ENCODE data around the gene GMPPA.
A peak's percentile ranks its signal among the peaks of the same experiment; 100 is the strongest.

Gene GMPPA

GRCh38 chr2:219492575-219492974, 6.1 kb upstream of the GMPPA start:
- Histone ChIP-seq H3K27ac (ENCODE audit: low read depth, low read length) (no peak overlapping the region), H3K4me1 (ENCODE audit: control insufficient read depth, insufficient read depth, low read length) (peaks cover 10% of the 10 kb centered on the region), H3K9ac (ENCODE audit: low read length) (no peak overlapping the region), H3K4me3 (ENCODE audit: low read length) (no peak overlapping the region), H3K27me3 (ENCODE audit: control insufficient read depth, insufficient read depth, low read length) (peaks cover 16% of the 10 kb centered on the region), H3K36me3 (ENCODE audit: control insufficient read depth, insufficient read depth, low read length) (no peaks in the 10 kb centered on the region)

GRCh38 chr2:219493086-219493485, 5.6 kb upstream of the GMPPA start:
- H3K36me3 ChIP-seq (ENCODE audit: control insufficient read depth, insufficient read depth, low read length), result no peaks in the 10 kb centered on the region
- no peak overlapping the region for H3K27ac ChIP-seq (ENCODE audit: low read depth, low read length)
- peaks cover 10% of the 10 kb centered on the region for H3K4me1 ChIP-seq (ENCODE audit: control insufficient read depth, insufficient read depth, low read length)

GRCh38 chr2:219494952-219495530, 3.6 kb upstream of the GMPPA start:
- H3K36me3 ChIP-seq (ENCODE audit: control insufficient read depth, insufficient read depth, low read length), result no peaks in the 10 kb centered on the region
- H3K4me1 ChIP-seq (ENCODE audit: control insufficient read depth, insufficient read depth, low read length), result peaks cover 12% of the 10 kb centered on the region
- no peak overlapping the region for H3K9ac ChIP-seq (ENCODE audit: low read length)
- peak overlapping the region; percentile 91 for H3K27ac ChIP-seq (ENCODE audit: low read depth, low read length)
- peaks cover 17% of the 10 kb centered on the region for H3K27me3 ChIP-seq (ENCODE audit: control insufficient read depth, insufficient read depth, low read length)
- H3K4me3 ChIP-seq (ENCODE audit: low read length), result no peak overlapping the region

More at GRCh38 chr2:219493086-219493485, 5.6 kb upstream of the GMPPA start:
- H3K27me3 ChIP-seq (ENCODE audit: control insufficient read depth, insufficient read depth, low read length), result peaks cover 17% of the 10 kb centered on the region
- no peak overlapping the region for H3K9ac ChIP-seq (ENCODE audit: low read length)
- no peak overlapping the region for H3K4me3 ChIP-seq (ENCODE audit: low read length)

GRCh38 chr2:219495531-219496122, 3.1 kb upstream of the GMPPA start:
- Histone ChIP-seq H3K4me3 (ENCODE audit: low read length) (peak overlapping the region; percentile 20), H3K27me3 (ENCODE audit: control insufficient read depth, insufficient read depth, low read length) (peaks cover 17% of the 10 kb centered on the region), H3K9ac (ENCODE audit: low read length) (no peak overlapping the region), H3K4me1 (ENCODE audit: control insufficient read depth, insufficient read depth, low read length) (peaks cover 12% of the 10 kb centered on the region), H3K36me3 (ENCODE audit: control insufficient read depth, insufficient read depth, low read length) (no peaks in the 10 kb centered on the region), H3K27ac (ENCODE audit: low read depth, low read length) (peak overlapping the region; percentile 91)

DNA sequence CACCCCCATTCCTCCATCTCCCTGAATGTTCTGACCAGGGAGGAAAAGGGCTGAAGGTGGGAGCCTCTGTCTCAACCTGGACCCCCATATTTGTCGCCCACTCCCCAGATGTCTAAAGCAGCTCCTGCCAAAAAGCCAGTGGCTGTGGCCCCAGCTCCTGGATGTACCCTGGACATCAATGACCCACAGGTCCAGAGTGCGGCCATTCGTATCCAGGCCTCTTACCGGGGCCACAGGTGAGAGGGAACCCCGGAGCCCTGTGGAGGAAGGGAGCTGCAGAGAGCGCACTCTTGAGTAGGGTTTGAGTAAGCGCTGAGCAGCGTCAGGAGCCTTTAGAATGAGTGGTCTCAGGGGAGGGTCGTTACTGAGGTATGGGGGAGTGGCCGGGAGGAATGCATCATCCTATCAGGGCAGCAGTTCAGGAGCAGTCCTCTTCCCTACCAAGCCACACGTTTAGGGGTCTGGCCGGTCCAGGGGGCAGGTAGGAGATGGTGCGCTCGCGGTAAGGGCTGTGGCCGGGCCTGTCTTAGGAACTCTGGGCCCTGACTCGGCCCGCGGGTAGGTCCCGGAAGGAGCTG, 2.4 kb upstream of the GMPPA start:
- Histone ChIP-seq H3K4me1 (ENCODE audit: control insufficient read depth, insufficient read depth, low read length) (peaks cover 12% of the 10 kb centered on the region), H3K9ac (ENCODE audit: low read length) (no peak overlapping the region), H3K36me3 (ENCODE audit: control insufficient read depth, insufficient read depth, low read length) (no peaks in the 10 kb centered on the region), H3K27me3 (ENCODE audit: control insufficient read depth, insufficient read depth, low read length) (peaks cover 17% of the 10 kb centered on the region), H3K27ac (ENCODE audit: low read depth, low read length) (peak overlapping the region; percentile 91), H3K4me3 (ENCODE audit: low read length) (peak overlapping the region; percentile 75)

- Histone ChIP-seq H3K9ac (ENCODE audit: low read length) (peak overlapping the region; percentile 53), H3K36me3 (ENCODE audit: control insufficient read depth, insufficient read depth, low read length) (peaks cover 3% of the 10 kb centered on the region), H3K4me3 (ENCODE audit: low read length) (peak overlapping the region; percentile 75), H3K27ac (ENCODE audit: low read depth, low read length) (peak overlapping the region; percentile 91), H3K4me1 (ENCODE audit: control insufficient read depth, insufficient read depth, low read length) (peaks cover 12% of the 10 kb centered on the region), H3K27me3 (ENCODE audit: control insufficient read depth, insufficient read depth, low read length) (peaks cover 17% of the 10 kb centered on the region)
These were observed 1.7 kb upstream of the GMPPA start for GRCh38 chr2:219496825-219497494.

- Histone ChIP-seq H3K27ac (ENCODE audit: low read depth, low read length) (peak overlapping the region; percentile 91), H3K27me3 (ENCODE audit: control insufficient read depth, insufficient read depth, low read length) (peaks cover 17% of the 10 kb centered on the region), H3K4me1 (ENCODE audit: control insufficient read depth, insufficient read depth, low read length) (peaks cover 12% of the 10 kb centered on the region), H3K4me3 (ENCODE audit: low read length) (peak overlapping the region; percentile 75), H3K36me3 (ENCODE audit: control insufficient read depth, insufficient read depth, low read length) (peaks cover 7% of the 10 kb centered on the region), H3K9ac (ENCODE audit: low read length) (peak overlapping the region; percentile 69)
These were observed 1.0 kb upstream of the GMPPA start for GRCh38 chr2:219497495-219498279.

DNA sequence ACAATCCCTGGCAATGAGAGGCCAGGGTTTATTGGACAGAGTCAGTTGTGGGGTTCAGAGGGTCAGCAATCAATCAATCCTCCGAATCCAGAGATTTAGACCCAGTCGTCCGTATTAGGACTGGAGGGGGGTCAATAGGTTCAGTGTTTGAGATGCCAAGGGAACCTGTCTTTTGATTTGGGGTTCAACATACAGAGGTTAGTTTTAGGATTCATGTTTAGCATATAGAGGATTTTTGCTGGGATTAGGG, 292 bp downstream of the GMPPA start:
- peaks cover 17% of the 10 kb centered on the region for H3K27me3 ChIP-seq (ENCODE audit: control insufficient read depth, insufficient read depth, low read length)
- H3K9ac ChIP-seq (ENCODE audit: low read length), result peak overlapping the region; percentile 55
- peak overlapping the region; percentile 75 for H3K4me3 ChIP-seq (ENCODE audit: low read length)
- H3K36me3 ChIP-seq (ENCODE audit: control insufficient read depth, insufficient read depth, low read length), result peaks cover 9% of the 10 kb centered on the region
- peak overlapping the region; percentile 91 for H3K27ac ChIP-seq (ENCODE audit: low read depth, low read length)
- peaks cover 12% of the 10 kb centered on the region for H3K4me1 ChIP-seq (ENCODE audit: control insufficient read depth, insufficient read depth, low read length)

DNA sequence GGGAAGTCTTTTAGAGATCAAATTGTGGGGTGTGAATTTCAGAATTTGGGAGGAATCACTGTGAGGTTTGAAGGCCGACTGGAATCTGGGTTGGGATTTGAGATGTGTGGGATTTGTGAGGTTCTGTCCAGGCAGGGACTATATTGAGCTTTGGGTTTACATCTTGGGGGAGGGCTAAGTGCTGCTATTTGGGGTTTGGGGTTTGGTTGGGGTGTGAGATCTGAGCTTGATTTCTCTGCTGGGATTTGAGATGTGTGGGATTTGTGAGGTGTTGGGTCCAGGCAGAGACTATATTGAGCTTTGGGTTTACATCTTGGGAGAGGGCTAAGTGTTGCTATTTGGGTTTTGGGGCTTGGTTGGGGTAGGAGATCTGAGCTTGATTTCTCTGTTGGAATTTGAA, 864 bp downstream of the GMPPA start:
- H3K4me1 ChIP-seq (ENCODE audit: control insufficient read depth, insufficient read depth, low read length), result peaks cover 12% of the 10 kb centered on the region
- no peak overlapping the region for H3K4me3 ChIP-seq (ENCODE audit: low read length)
- peaks cover 15% of the 10 kb centered on the region for H3K27me3 ChIP-seq (ENCODE audit: control insufficient read depth, insufficient read depth, low read length)
- H3K9ac ChIP-seq (ENCODE audit: low read length), result no peak overlapping the region
- H3K36me3 ChIP-seq (ENCODE audit: control insufficient read depth, insufficient read depth, low read length), result peaks cover 13% of the 10 kb centered on the region
- H3K27ac ChIP-seq (ENCODE audit: low read depth, low read length), result no peak overlapping the region

- Histone ChIP-seq H3K36me3 (ENCODE audit: control insufficient read depth, insufficient read depth, low read length) (peaks cover 13% of the 10 kb centered on the region), H3K4me3 (ENCODE audit: low read length) (no peak overlapping the region), H3K9ac (ENCODE audit: low read length) (no peak overlapping the region), H3K27ac (ENCODE audit: low read depth, low read length) (no peak overlapping the region), H3K4me1 (ENCODE audit: control insufficient read depth, insufficient read depth, low read length) (peaks cover 12% of the 10 kb centered on the region), H3K27me3 (ENCODE audit: control insufficient read depth, insufficient read depth, low read length) (peaks cover 11% of the 10 kb centered on the region)
These were observed 1.4 kb downstream of the GMPPA start for GRCh38 chr2:219500135-219500534.

DNA sequence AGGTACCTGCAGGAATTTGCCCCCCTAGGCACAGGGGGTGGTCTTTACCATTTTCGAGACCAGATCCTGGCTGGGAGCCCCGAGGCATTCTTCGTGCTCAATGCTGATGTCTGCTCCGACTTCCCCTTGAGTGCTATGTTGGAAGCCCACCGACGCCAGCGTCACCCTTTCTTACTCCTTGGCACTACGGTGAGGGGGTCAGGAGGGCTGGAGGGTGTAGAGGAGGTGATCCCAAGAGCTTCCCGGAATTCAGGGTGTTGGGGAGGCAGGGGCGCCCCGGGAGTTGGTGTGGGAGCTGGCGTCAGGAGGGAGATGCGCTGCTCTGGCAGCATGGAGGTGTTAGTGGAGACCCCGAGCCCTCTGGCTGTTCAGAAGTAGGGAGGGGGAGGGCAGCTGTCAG, 3.2 kb downstream of the GMPPA start:
- no peak overlapping the region for H3K4me3 ChIP-seq (ENCODE audit: low read length)
- peaks cover 7% of the 10 kb centered on the region for H3K27me3 ChIP-seq (ENCODE audit: control insufficient read depth, insufficient read depth, low read length)
- H3K36me3 ChIP-seq (ENCODE audit: control insufficient read depth, insufficient read depth, low read length), result peaks cover 17% of the 10 kb centered on the region
- no peak overlapping the region for H3K27ac ChIP-seq (ENCODE audit: low read depth, low read length)
- H3K9ac ChIP-seq (ENCODE audit: low read length), result no peak overlapping the region
- peaks cover 6% of the 10 kb centered on the region for H3K4me1 ChIP-seq (ENCODE audit: control insufficient read depth, insufficient read depth, low read length)

- H3K36me3 ChIP-seq (ENCODE audit: control insufficient read depth, insufficient read depth, low read length), result peaks cover 17% of the 10 kb centered on the region
- no peak overlapping the region for H3K4me3 ChIP-seq (ENCODE audit: low read length)
- H3K4me1 ChIP-seq (ENCODE audit: control insufficient read depth, insufficient read depth, low read length), result peaks cover 2% of the 10 kb centered on the region
- no peak overlapping the region for H3K27ac ChIP-seq (ENCODE audit: low read depth, low read length)
- no peak overlapping the region for H3K9ac ChIP-seq (ENCODE audit: low read length)
- H3K27me3 ChIP-seq (ENCODE audit: control insufficient read depth, insufficient read depth, low read length), result peaks cover under 1% of the 10 kb centered on the region
These were observed 3.9 kb downstream of the GMPPA start for GRCh38 chr2:219502618-219503017.

All from rectal smooth muscle tissue (tissue), 1 donor.